ENCODE measurements around the gene RAB7A. TPM values are rescaled to one million over a fixed set of nuclear protein-coding genes. Genes with fewer than 3 reads are reported as not detected.

The RAB7A gene
- total and polyA plus RNA-seq, 2 of the 13 experiments (the other 11 are each of a cell fraction or from before 2014, with no cell fraction given) = 26.5 to 182 TPM

DNA sequence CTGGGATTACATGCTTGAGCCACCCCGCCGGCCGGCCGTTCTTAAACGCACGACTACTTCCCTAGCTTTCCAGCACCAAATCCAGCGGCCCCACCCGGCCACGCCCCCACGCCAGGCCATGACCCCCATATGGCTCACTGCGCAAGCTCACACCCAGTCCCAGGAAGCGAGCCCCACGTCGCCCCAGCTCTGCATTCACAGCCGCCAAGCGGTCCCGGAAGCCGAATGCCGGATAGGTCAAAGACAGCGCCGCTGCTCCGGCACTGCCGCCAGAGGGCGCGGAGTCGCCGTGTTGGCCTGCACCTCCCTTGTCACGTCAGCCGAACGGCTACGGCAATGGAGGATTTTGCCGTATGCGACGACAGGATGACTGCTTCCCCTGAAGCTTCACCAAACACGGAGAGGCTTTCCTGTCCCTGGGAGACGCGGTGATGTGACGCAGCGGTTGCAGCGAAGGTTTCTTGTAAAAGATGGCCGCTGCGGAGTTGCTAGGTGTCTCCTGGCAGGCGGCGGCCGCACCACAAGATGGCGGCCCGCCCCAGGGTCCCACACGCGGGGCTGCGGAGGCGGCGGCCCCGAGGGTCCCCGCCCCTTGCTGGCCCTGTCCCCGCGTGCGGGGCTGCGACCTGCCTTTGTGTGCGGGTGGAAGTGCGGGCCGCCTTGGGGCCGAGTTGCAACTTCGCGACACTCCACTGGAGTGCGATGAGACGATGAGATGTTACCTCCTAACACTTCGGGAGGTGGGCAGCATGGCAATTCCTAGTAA lies 45.2 kb upstream of the RAB7A start (continued):
- no peak for TF ChIP-seq ZFYVE20 (CRISPR knock-in tag; IDR thresholded peaks at IDR 0.05; ENCODE audit: borderline replicate concordance, low read depth)
- no peak for TF ChIP-seq JARID2 (CRISPR knock-in tag; IDR thresholded peaks at IDR 0.05; ENCODE audit: insufficient replicate concordance)
- no peak for TF ChIP-seq SETDB1 (CRISPR knock-in tag; IDR thresholded peaks at IDR 0.05; ENCODE audit: borderline replicate concordance)
- TF ChIP-seq YEATS2 (CRISPR knock-in tag; IDR thresholded peaks at IDR 0.05; ENCODE audit: borderline replicate concordance) = peak; percentile 83; the same call in 1 of the 2 replicates
- TF ChIP-seq ZNF570 (CRISPR knock-in tag; IDR thresholded peaks at IDR 0.05; ENCODE audit: borderline replicate concordance) = no peak
- no peak for TF ChIP-seq RELA (CRISPR knock-in tag; IDR thresholded peaks at IDR 0.05)
- peak; percentile 98 for TF ChIP-seq YY1 (IDR thresholded peaks at IDR 0.05; ENCODE audit: insufficient read depth, insufficient replicate concordance, low read depth, low read length)
- TF ChIP-seq ELF4 (CRISPR knock-in tag; IDR thresholded peaks at IDR 0.05; ENCODE audit: borderline replicate concordance) = peak; percentile 82
- TF ChIP-seq, protein P1, sequence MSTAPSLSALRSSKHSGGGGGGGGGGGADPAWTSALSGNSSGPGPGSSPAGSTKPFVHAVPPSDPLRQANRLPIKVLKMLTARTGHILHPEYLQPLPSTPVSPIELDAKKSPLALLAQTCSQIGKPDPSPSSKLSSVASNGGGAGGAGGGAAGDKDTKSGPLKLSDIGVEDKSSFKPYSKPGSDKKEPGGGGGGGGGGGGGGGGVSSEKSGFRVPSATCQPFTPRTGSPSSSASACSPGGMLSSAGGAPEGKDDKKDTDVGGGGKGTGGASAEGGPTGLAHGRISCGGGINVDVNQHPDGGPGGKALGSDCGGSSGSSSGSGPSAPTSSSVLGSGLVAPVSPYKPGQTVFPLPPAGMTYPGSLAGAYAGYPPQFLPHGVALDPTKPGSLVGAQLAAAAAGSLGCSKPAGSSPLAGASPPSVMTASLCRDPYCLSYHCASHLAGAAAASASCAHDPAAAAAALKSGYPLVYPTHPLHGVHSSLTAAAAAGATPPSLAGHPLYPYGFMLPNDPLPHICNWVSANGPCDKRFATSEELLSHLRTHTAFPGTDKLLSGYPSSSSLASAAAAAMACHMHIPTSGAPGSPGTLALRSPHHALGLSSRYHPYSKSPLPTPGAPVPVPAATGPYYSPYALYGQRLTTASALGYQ (CRISPR knock-in tag; IDR thresholded peaks at IDR 0.05) = peak; percentile 36; the same call in 1 of the 2 replicates
- peak; percentile 70 for TF ChIP-seq KLF6 (CRISPR knock-in tag; IDR thresholded peaks at IDR 0.05)
- TF ChIP-seq ZSCAN31 (CRISPR knock-in tag; IDR thresholded peaks at IDR 0.05; ENCODE audit: low read depth) = peak; percentile 96
- TF ChIP-seq ETV5 (CRISPR knock-in tag; IDR thresholded peaks at IDR 0.05; ENCODE audit: borderline replicate concordance) = peak; percentile 85
- no peak; the same call in 1 of the 2 replicates for TF ChIP-seq FOXJ3 (CRISPR knock-in tag; IDR thresholded peaks at IDR 0.05; ENCODE audit: borderline replicate concordance)
- TF ChIP-seq, protein P2, sequence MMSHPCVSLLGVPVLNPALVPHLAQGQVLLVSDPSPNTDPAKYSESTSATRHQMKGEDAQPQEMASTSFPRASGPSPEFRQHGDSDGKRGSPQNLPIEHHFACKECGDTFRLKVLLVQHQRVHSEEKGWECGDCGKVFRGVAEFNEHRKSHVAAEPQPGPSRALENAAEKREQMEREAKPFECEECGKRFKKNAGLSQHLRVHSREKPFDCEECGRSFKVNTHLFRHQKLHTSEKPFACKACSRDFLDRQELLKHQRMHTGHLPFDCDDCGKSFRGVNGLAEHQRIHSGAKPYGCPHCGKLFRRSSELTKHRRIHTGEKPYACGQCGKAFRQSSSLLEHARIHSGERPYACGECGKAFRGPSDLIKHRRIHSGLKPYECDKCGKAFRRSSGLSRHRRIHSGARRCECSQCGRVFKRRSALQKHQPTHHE (CRISPR knock-in tag; IDR thresholded peaks at IDR 0.05; ENCODE audit: borderline replicate concordance) = peak; percentile 77; the same call in 1 of the 2 replicates
- peak; percentile 41 for TF ChIP-seq ZEB1 (IDR thresholded peaks at IDR 0.05; ENCODE audit: insufficient replicate concordance, low read depth)
- peak; percentile 51; the same call in 1 of the 2 replicates for TF ChIP-seq MAF1 (CRISPR knock-in tag; IDR thresholded peaks at IDR 0.05; ENCODE audit: borderline replicate concordance)
- TF ChIP-seq THAP11 (CRISPR knock-in tag; IDR thresholded peaks at IDR 0.05) = peak; percentile 87
- 0 out of 2 replicates have a peak, but pooled peaks have one; percentile 46 for TF ChIP-seq MIXL1 (CRISPR knock-in tag; IDR thresholded peaks at IDR 0.05)
- peak; percentile 92 for TF ChIP-seq ZFY (CRISPR knock-in tag; IDR thresholded peaks at IDR 0.05)
- TF ChIP-seq, protein P3, sequence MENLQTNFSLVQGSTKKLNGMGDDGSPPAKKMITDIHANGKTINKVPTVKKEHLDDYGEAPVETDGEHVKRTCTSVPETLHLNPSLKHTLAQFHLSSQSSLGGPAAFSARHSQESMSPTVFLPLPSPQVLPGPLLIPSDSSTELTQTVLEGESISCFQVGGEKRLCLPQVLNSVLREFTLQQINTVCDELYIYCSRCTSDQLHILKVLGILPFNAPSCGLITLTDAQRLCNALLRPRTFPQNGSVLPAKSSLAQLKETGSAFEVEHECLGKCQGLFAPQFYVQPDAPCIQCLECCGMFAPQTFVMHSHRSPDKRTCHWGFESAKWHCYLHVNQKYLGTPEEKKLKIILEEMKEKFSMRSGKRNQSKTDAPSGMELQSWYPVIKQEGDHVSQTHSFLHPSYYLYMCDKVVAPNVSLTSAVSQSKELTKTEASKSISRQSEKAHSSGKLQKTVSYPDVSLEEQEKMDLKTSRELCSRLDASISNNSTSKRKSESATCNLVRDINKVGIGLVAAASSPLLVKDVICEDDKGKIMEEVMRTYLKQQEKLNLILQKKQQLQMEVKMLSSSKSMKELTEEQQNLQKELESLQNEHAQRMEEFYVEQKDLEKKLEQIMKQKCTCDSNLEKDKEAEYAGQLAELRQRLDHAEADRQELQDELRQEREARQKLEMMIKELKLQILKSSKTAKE (CRISPR knock-in tag; IDR thresholded peaks at IDR 0.05; ENCODE audit: borderline replicate concordance) = peak; percentile 69; the same call in 1 of the 2 replicates
- TF ChIP-seq CBFB (CRISPR knock-in tag; IDR thresholded peaks at IDR 0.05) = peak; percentile 84
- TF ChIP-seq, protein P4, sequence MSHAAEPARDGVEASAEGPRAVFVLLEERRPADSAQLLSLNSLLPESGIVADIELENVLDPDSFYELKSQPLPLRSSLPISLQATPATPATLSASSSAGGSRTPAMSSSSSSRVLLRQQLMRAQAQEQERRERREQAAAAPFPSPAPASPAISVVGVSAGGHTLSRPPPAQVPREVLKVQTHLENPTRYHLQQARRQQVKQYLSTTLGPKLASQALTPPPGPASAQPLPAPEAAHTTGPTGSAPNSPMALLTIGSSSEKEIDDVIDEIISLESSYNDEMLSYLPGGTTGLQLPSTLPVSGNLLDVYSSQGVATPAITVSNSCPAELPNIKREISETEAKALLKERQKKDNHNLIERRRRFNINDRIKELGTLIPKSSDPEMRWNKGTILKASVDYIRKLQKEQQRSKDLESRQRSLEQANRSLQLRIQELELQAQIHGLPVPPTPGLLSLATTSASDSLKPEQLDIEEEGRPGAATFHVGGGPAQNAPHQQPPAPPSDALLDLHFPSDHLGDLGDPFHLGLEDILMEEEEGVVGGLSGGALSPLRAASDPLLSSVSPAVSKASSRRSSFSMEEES (CRISPR knock-in tag; IDR thresholded peaks at IDR 0.05) = no peak
- peak; percentile 47; the same call in 1 of the 2 replicates for TF ChIP-seq ZNF703 (CRISPR knock-in tag; IDR thresholded peaks at IDR 0.05; ENCODE audit: borderline replicate concordance)
